HG02943 (cell line): ENCODE measurements around the gene HDAC2.
"Not testable (repeated sequence)": the region's sequence is repeated elsewhere in the genome, so short reads cannot be mapped to it uniquely, and the experiment has no call there.

Experiments
- ATAC-seq: cut with Tn5 transposase; IDR thresholded peaks from one replicate; pipeline ENCODE4 v1.9.1; 2021; ENCODE audit warnings: mild to moderate bottlenecking, low read depth, moderate library complexity; ENCODE audit not compliant: unreplicated experiment

HDAC2 gene

GRCh38 chr6:113970805-113971676, at the start of gene HDAC2:
Gene HDAC2 (minus strand): TSS chr6:113971148. CDS start chr6:113970908, 240 bp downstream.
- ATAC-seq = peak; percentile 80

GRCh38 chr6:114020196-114020595, 49.2 kb upstream of the HDAC2 start:
- ATAC-seq = no peak

GRCh38 chr6:114017146-114017545, 46.2 kb upstream of the HDAC2 start:
- ATAC-seq = not testable (repeated sequence)

GRCh38 chr6:114014106-114014505, 43.2 kb upstream of the HDAC2 start:
- not testable (repeated sequence) for ATAC-seq

- not testable (repeated sequence) for ATAC-seq
Measured at GRCh38 chr6:114011486-114011885, 40.5 kb upstream of the HDAC2 start.

GRCh38 chr6:114010540-114010939, 39.6 kb upstream of the HDAC2 start:
- no peak for ATAC-seq

GRCh38 chr6:114009192-114009591, 38.2 kb upstream of the HDAC2 start:
- ATAC-seq = no peak

GRCh38 chr6:114008331-114008730, 37.4 kb upstream of the HDAC2 start:
- no peak for ATAC-seq

GRCh38 chr6:114007516-114007915, 36.6 kb upstream of the HDAC2 start:
- ATAC-seq = no peak

- no peak for ATAC-seq
Measured at GRCh38 chr6:114001354-114001753, 30.4 kb upstream of the HDAC2 start.

GRCh38 chr6:114000069-114000468, 29.1 kb upstream of the HDAC2 start:
- no peak for ATAC-seq

- ATAC-seq = no peak
Measured at GRCh38 chr6:113999284-113999683, 28.3 kb upstream of the HDAC2 start.

GRCh38 chr6:113998811-113999210, 27.9 kb upstream of the HDAC2 start:
- ATAC-seq = no peak

- no peak for ATAC-seq
Measured at GRCh38 chr6:113997116-113997515, 26.2 kb upstream of the HDAC2 start.

- no peak for ATAC-seq
Measured at GRCh38 chr6:113995634-113996033, 24.7 kb upstream of the HDAC2 start.

GRCh38 chr6:113994934-113995342, 24.0 kb upstream of the HDAC2 start:
- ATAC-seq = peak; percentile 94

GRCh38 chr6:113989675-113990074, 18.7 kb upstream of the HDAC2 start:
- ATAC-seq = no peak

GRCh38 chr6:113982675-113983074, 11.7 kb upstream of the HDAC2 start:
- ATAC-seq = not testable (repeated sequence)

- ATAC-seq = no peak
Measured at GRCh38 chr6:113982055-113982550, 11.2 kb upstream of the HDAC2 start.

- ATAC-seq = peak; percentile 74
Measured at GRCh38 chr6:113980937-113981554, 10.1 kb upstream of the HDAC2 start.

- ATAC-seq = no peak
Measured at GRCh38 chr6:113979937-113980336, 9.0 kb upstream of the HDAC2 start.
